Measurements from ENCODE around the gene UBAC2. TPM values are rescaled to one million over a fixed set of nuclear protein-coding genes. Genes with fewer than 3 reads are reported as not detected.

Gene UBAC2
- total RNA-seq, 2 experiments from 2014 or later, result 26.8 to 28.5 TPM

- BruUV-seq (replicated peaks), result no TSS peak
- TF ChIP-seq, protein P1, sequence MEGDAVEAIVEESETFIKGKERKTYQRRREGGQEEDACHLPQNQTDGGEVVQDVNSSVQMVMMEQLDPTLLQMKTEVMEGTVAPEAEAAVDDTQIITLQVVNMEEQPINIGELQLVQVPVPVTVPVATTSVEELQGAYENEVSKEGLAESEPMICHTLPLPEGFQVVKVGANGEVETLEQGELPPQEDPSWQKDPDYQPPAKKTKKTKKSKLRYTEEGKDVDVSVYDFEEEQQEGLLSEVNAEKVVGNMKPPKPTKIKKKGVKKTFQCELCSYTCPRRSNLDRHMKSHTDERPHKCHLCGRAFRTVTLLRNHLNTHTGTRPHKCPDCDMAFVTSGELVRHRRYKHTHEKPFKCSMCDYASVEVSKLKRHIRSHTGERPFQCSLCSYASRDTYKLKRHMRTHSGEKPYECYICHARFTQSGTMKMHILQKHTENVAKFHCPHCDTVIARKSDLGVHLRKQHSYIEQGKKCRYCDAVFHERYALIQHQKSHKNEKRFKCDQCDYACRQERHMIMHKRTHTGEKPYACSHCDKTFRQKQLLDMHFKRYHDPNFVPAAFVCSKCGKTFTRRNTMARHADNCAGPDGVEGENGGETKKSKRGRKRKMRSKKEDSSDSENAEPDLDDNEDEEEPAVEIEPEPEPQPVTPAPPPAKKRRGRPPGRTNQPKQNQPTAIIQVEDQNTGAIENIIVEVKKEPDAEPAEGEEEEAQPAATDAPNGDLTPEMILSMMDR (conservative IDR thresholded peaks at IDR 0.05; ENCODE audit: low read length), result no peak
- TF ChIP-seq EZH2phosphoT487 (IDR thresholded peaks at IDR 0.05; ENCODE audit: borderline replicate concordance, low read depth, low read length), result no peak
- ChIA-PET CTCF (ENCODE audit: unreplicated experiment) (no interaction called here), POLR2A (interaction anchor here (0.6 kb wide), 1 partner anchor 77 kb away, joined by 3 read pairs; no protein-coding TSS in a partner anchor)
- H4K20me1 ChIP-seq (ENCODE audit: insufficient read depth, low read length), result no peaks in the 10 kb centered on the region
- H3K9me3 ChIP-seq (ENCODE audit: low read length), result no peaks in the 10 kb centered on the region
- intact Hi-C loops (cut with micrococcal nuclease; ENCODE audit: unreplicated experiment), result no loop called here
- H2AFZ ChIP-seq (ENCODE audit: low read length), result no peak overlapping the region
- no peaks in the 10 kb centered on the region for H3K4me1 ChIP-seq (ENCODE audit: insufficient read depth, low read length, poor library complexity, severe bottlenecking)
- H3K4me2 ChIP-seq (ENCODE audit: low read length), result no peak overlapping the region
- H3K4me3 ChIP-seq (ENCODE audit: low read depth, low read length, poor library complexity, severe bottlenecking), result no peak overlapping the region
- no peak overlapping the region for H3K27ac ChIP-seq (ENCODE audit: low read depth, low read length, poor library complexity, severe bottlenecking)
- no peak for DNase-seq (ENCODE audit: low spot score)
- H3K79me2 ChIP-seq (ENCODE audit: insufficient read depth, low read depth, low read length), result no peaks in the 10 kb centered on the region
- no peaks in the 10 kb centered on the region for H3K36me3 ChIP-seq (ENCODE audit: insufficient read depth, low read length)
- H3K9me2 ChIP-seq (ENCODE audit: insufficient read depth, low read length), result no peaks in the 10 kb centered on the region
These were observed 212.2 kb downstream of the UBAC2 start for GRCh38 chr13:99412856-99413255.

DNA sequence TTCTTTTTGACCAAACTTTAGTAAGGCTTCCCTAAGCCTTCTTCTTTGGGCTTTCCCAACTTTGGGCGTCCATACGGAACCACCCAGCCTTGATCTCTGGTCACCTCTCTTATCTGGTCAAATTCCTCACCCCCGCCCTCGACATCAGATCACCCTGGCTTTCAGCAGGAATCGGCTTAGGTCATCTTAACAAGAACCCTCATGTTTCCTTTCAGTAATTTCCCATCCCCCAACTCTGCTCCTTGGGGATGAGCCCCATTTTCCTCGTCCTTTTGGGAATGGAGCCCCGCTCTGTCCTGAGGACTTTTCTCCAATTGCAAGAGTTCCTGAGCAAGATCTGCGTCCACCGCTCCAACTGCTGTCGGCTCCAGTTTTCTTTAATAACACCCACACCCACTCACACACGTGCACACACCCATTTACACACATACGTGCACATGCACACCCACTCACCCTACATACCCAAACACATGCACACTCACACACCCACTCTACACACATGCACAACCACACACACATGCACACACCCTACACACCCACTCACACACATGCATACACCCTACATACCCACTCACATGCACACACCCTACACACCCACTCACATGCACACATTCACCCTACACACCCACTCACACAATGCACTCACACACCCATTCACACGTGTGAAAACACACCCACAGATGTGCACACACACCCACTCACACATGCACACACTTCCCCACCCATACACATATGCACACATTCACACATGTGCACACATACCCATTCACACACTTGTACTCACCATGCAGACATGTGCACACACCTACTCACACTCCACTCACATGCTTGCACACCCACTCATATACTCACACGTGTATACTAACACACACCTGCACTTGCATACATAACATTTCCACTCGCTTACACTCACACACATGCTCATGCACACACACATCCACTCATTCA is 213.7 kb downstream of the UBAC2 start:
- H3K27ac ChIP-seq (ENCODE audit: low read depth, low read length, poor library complexity, severe bottlenecking), result no peak overlapping the region
- H4K20me1 ChIP-seq (ENCODE audit: insufficient read depth, low read length), result no peaks in the 10 kb centered on the region
- DNase-seq (ENCODE audit: low spot score), result no peak

More for the DNA sequence above, 213.7 kb downstream of the UBAC2 start:
- intact Hi-C loops (cut with micrococcal nuclease; ENCODE audit: unreplicated experiment), result no loop called here
- BruUV-seq (replicated peaks), result no TSS peak
- TF ChIP-seq EZH2phosphoT487 (IDR thresholded peaks at IDR 0.05; ENCODE audit: borderline replicate concordance, low read depth, low read length), result no peak
- TF ChIP-seq, protein P1 (conservative IDR thresholded peaks at IDR 0.05; ENCODE audit: low read length), result no peak
- H3K4me1 ChIP-seq (ENCODE audit: insufficient read depth, low read length, poor library complexity, severe bottlenecking), result peaks cover under 1% of the 10 kb centered on the region
- POLR2A ChIA-PET, result no interaction called here
- H3K4me3 ChIP-seq (ENCODE audit: low read depth, low read length, poor library complexity, severe bottlenecking), result no peak overlapping the region
- CTCF ChIA-PET (ENCODE audit: unreplicated experiment), result no interaction called here
- H3K36me3 ChIP-seq (ENCODE audit: insufficient read depth, low read length), result no peaks in the 10 kb centered on the region
- H3K9me3 ChIP-seq (ENCODE audit: low read length), result no peaks in the 10 kb centered on the region
- H2AFZ ChIP-seq (ENCODE audit: low read length), result no peak overlapping the region
- no peaks in the 10 kb centered on the region for H3K9me2 ChIP-seq (ENCODE audit: insufficient read depth, low read length)
- no peaks in the 10 kb centered on the region for H3K79me2 ChIP-seq (ENCODE audit: insufficient read depth, low read depth, low read length)
- no peak overlapping the region for H3K4me2 ChIP-seq (ENCODE audit: low read length)

Measured in OCI-LY7 (cell line).